ENCODE data around the gene METTL13.

METTL13 gene

GRCh38 chr1:171783816-171784530 is 2.5 kb downstream of the METTL13 start:
- DNase-seq (ENCODE audit: low spot score): no peak
- no peak for TF ChIP-seq CTCF (IDR thresholded peaks at IDR 0.05; ENCODE audit: extremely low read depth, insufficient read depth, missing control alignments)
- in situ Hi-C loops (cut with MboI; ENCODE audit: low pct_unique_long_range_greater_than_20kb, low sequenced_read_pairs, unreplicated experiment): no loop called here

GRCh38 chr1:171784784-171785183 is 3.3 kb downstream of the METTL13 start:
- DNase-seq (ENCODE audit: low spot score): peak; percentile 37
- TF ChIP-seq CTCF (IDR thresholded peaks at IDR 0.05; ENCODE audit: extremely low read depth, insufficient read depth, missing control alignments): no peak
- in situ Hi-C loops (cut with MboI; ENCODE audit: low pct_unique_long_range_greater_than_20kb, low sequenced_read_pairs, unreplicated experiment): no loop called here

- no peak for DNase-seq (ENCODE audit: low spot score)
- TF ChIP-seq CTCF (IDR thresholded peaks at IDR 0.05; ENCODE audit: extremely low read depth, insufficient read depth, missing control alignments): no peak
- in situ Hi-C loops (cut with MboI; ENCODE audit: low pct_unique_long_range_greater_than_20kb, low sequenced_read_pairs, unreplicated experiment): no loop called here
Observed at GRCh38 chr1:171785766-171786165, 4.3 kb downstream of the METTL13 start.

GRCh38 chr1:171786534-171786933 is 5.1 kb downstream of the METTL13 start:
- in situ Hi-C loops (cut with MboI; ENCODE audit: low pct_unique_long_range_greater_than_20kb, low sequenced_read_pairs, unreplicated experiment): no loop called here
- no peak for TF ChIP-seq CTCF (IDR thresholded peaks at IDR 0.05; ENCODE audit: extremely low read depth, insufficient read depth, missing control alignments)
- DNase-seq (ENCODE audit: low spot score): no peak

GRCh38 chr1:171787686-171788480 is 6.4 kb downstream of the METTL13 start:
- no peak for DNase-seq (ENCODE audit: low spot score)
- no peak for TF ChIP-seq CTCF (IDR thresholded peaks at IDR 0.05; ENCODE audit: extremely low read depth, insufficient read depth, missing control alignments)
- in situ Hi-C loops (cut with MboI; ENCODE audit: low pct_unique_long_range_greater_than_20kb, low sequenced_read_pairs, unreplicated experiment): no loop called here

GRCh38 chr1:171788696-171789095 is 7.2 kb downstream of the METTL13 start:
- in situ Hi-C loops (cut with MboI; ENCODE audit: low pct_unique_long_range_greater_than_20kb, low sequenced_read_pairs, unreplicated experiment): no loop called here
- DNase-seq (ENCODE audit: low spot score): no peak
- TF ChIP-seq CTCF (IDR thresholded peaks at IDR 0.05; ENCODE audit: extremely low read depth, insufficient read depth, missing control alignments): no peak
